ENCODE data around the gene ALG3.

ALG3 gene

GRCh38 chr3:184192889-184193288 lies 55.9 kb downstream of the ALG3 start:
- DNase-seq (ENCODE audit: low spot score), result no peak
